ENCODE data around the gene GALNT9.

DNA sequence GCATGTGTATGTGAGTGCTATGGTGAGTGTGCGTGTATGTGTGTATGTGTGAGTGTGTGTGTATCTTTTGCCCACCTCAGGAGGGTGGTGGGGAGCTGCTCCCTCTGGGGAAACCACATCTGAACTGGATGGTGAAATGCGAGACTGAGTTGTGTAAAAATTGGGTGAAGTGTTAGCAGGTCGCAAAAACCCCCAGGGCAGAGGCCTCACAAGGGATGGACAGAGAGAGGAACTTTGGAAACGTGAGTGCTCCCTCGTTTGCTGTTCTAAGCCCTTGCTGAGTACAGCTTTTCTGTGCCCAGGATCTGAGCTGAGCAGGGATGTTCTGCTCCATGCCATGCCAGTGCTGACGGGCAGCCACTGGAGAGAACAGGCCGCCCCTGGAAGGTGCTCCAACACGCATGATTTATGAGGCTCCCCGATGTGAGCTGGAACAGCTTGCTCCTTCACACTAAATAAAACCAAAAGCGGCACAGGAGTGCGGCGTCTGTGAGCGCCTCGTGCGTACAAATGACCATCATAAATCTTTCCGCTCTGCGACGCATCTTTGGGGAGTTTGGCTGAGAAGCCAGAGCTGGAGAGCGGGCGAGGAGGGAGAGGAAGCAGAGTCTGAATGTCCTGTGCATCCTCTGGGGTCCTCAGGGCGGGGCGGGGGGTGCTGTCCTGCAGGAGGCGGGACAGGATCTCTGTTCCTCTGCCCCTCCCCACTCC, 14.1 kb upstream of the GALNT9 start:
- TF ChIP-seq EZH2 (IDR thresholded peaks at IDR 0.05; ENCODE audit: insufficient read depth, poor library complexity, severe bottlenecking) (no peak), EZH2phosphoT487 (IDR thresholded peaks at IDR 0.05; ENCODE audit: insufficient read depth, low read depth) (no peak)
